K562 treated with DMSO at 1 percent for 48 hours (cell line): ENCODE results near the gene B3GALNT2. TPM values are rescaled to one million over a fixed set of nuclear protein-coding genes. Genes with fewer than 3 reads are reported as not detected.

ENCODE experiments used
- total RNA-seq: library from RNA; unstranded; fragments of 300-600 nt; gene quantifications from 2 replicates; pipeline ENCODE4 v1.2.3, GENCODE V29; 2022; ENCODE audit warnings: low replicate concordance; ENCODE audit errors: extremely low read depth

Gene B3GALNT2
- total RNA-seq: not detected in 2 replicates

GRCh38 chr1:235504122-235504493 is at the start of gene B3GALNT2:
Gene B3GALNT2 (minus strand): TSS chr1:235504452. CDS start chr1:235504252, 200 bp downstream.

Other genes with a start within 250 kb of the B3GALNT2 start
- gene ARID4B, start 176.3 kb downstream of the B3GALNT2 start, total RNA-seq: not detected in 2 replicates
- gene GGPS1, start 175.9 kb downstream of the B3GALNT2 start, total RNA-seq: not detected in 2 replicates
- gene TBCE, start 137.0 kb downstream of the B3GALNT2 start, total RNA-seq: not detected in 2 replicates
- gene GNG4, start 145.3 kb upstream of the B3GALNT2 start, total RNA-seq: not detected in 2 replicates